C4-2B (cell line): ENCODE results near the gene INO80C.

Source experiments
- H3K27ac ChIP-seq: fragments of 450-650 bp; 2 replicates; pipeline ENCODE4 v1.5.1; 2017
- CTCF ChIP-seq: fragments of 450-650 bp; conservative IDR thresholded peaks from 2 replicates; pipeline ENCODE4 v1.5.1; 2017; ENCODE audit warnings: mild to moderate bottlenecking
- ZFX ChIP-seq: fragments of 450-650 bp; IDR thresholded peaks from 2 replicates; pipeline ENCODE4 v1.6.1; 2017

The INO80C gene

GRCh38 chr18:35437836-35438235, 59.9 kb downstream of the INO80C start:
- no peak for TF ChIP-seq ZFX
- no peak for TF ChIP-seq CTCF
- no peak overlapping the region for H3K27ac ChIP-seq

- H3K27ac ChIP-seq = no peak overlapping the region
- TF ChIP-seq CTCF = no peak
- TF ChIP-seq ZFX = no peak
Observed at GRCh38 chr18:35436076-35436649, 61.6 kb downstream of the INO80C start.

GRCh38 chr18:35435401-35435800, 62.4 kb downstream of the INO80C start:
- no peak overlapping the region for H3K27ac ChIP-seq
- TF ChIP-seq CTCF = no peak
- no peak for TF ChIP-seq ZFX

- no peak overlapping the region for H3K27ac ChIP-seq
- no peak for TF ChIP-seq ZFX
- TF ChIP-seq CTCF = no peak
Observed at GRCh38 chr18:35432565-35433001, 65.2 kb downstream of the INO80C start.

- no peak overlapping the region for H3K27ac ChIP-seq
- TF ChIP-seq ZFX (no peak), CTCF (no peak)
Observed at GRCh38 chr18:35431374-35431741, 66.4 kb downstream of the INO80C start.

GRCh38 chr18:35430721-35431373, 66.9 kb downstream of the INO80C start:
- TF ChIP-seq ZFX (no peak), CTCF (no peak)
- H3K27ac ChIP-seq = no peak overlapping the region

- no peak overlapping the region for H3K27ac ChIP-seq
- TF ChIP-seq ZFX (no peak), CTCF (no peak)
Observed at GRCh38 chr18:35426786-35427185, 71.0 kb downstream of the INO80C start.
